Measurements from ENCODE around the gene CCDC93. TPM values are rescaled to one million over a fixed set of nuclear protein-coding genes. Genes with fewer than 3 reads are reported as not detected.
A peak's percentile ranks its signal among the peaks of the same experiment; 100 is the strongest.

CCDC93 gene
- total RNA-seq, 6 donors from 2014 or later, result 19.6 to 141 (median 38.8) TPM

GRCh38 chr2:118046634-118047210 lies 32.9 kb upstream of the CCDC93 start:
- H3K9me3 ChIP-seq, result no peaks in the 10 kb centered on the region
- peak in 5 of 6 experiments; percentile 44 to 64 (median 59) for TF ChIP-seq CTCF (IDR thresholded peaks at IDR 0.05)
- TF ChIP-seq POLR2AphosphoS5 (IDR thresholded peaks at IDR 0.05), result no peak
- no peak for TF ChIP-seq POLR2A (IDR thresholded peaks at IDR 0.05)
- no peak for TF ChIP-seq EP300 (IDR thresholded peaks at IDR 0.05)
- peaks cover 0 to 5% (median 2%) of the 10 kb centered on the region in 4 donors for H3K4me1 ChIP-seq
- ATAC-seq (ENCODE audit: low FRiP score in 2 of 2) (peak in 1 of 2 donors; percentile 86), DNase-seq (no peak)
- H3K27me3 ChIP-seq, result no peaks in the 10 kb centered on the region
- H3K36me3 ChIP-seq, result no peaks in the 10 kb centered on the region
- H3K4me3 ChIP-seq, result no peak overlapping the region
- H3K27ac ChIP-seq, result no peak overlapping the region
- 7 to 9% methylated on average over 4 of the region's 4 CpGs for WGBS, 2 donors

GRCh38 chr2:118045286-118045685 lies 31.4 kb upstream of the CCDC93 start:
- ATAC-seq (ENCODE audit: low FRiP score in 2 of 2) (no peak), DNase-seq (no peak)
- 75 to 83% methylated on average over 1 of the region's 1 CpG for WGBS, 2 donors
- Histone ChIP-seq H3K9me3 (no peaks in the 10 kb centered on the region), H3K36me3 (no peaks in the 10 kb centered on the region), H3K4me1 (peaks cover 0 to 5% (median 2%) of the 10 kb centered on the region in 4 donors), H3K27ac (no peak overlapping the region), H3K4me3 (no peak overlapping the region), H3K27me3 (no peaks in the 10 kb centered on the region)
- TF ChIP-seq EP300 (IDR thresholded peaks at IDR 0.05), result no peak

DNA sequence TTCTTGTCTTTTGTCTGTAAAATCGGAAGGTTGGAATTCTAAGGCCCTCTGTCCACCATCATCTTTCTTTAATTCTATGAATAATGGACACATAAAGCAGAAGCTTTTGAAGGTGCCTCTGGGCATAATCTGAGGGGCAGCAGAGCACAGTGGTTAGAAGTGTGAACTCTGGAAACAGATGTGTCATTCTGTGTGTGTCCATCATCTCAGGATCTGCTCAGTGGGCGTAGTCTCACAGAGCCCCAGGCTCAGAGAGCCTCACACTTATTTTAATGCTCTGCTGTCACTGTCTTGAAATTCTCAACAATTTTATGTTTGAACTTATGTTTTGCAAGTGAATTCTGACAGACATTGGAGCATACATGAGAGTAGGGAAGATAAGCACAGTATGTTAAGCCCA lies 31.0 kb upstream of the CCDC93 start:
- no peaks in the 10 kb centered on the region for H3K36me3 ChIP-seq
- peaks cover 0 to 5% (median 2%) of the 10 kb centered on the region in 4 donors for H3K4me1 ChIP-seq
- no peak overlapping the region for H3K27ac ChIP-seq
- no peaks in the 10 kb centered on the region for H3K27me3 ChIP-seq
- WGBS, 2 donors, result 83 to 90% methylated on average over 2 of the region's 2 CpGs
- no peak for ATAC-seq (ENCODE audit: low FRiP score in 2 of 2)
- TF ChIP-seq POLR2A (IDR thresholded peaks at IDR 0.05), result no peak
- TF ChIP-seq CTCF (IDR thresholded peaks at IDR 0.05), result no peak
- no peak for TF ChIP-seq POLR2AphosphoS5 (IDR thresholded peaks at IDR 0.05)
- TF ChIP-seq EP300 (IDR thresholded peaks at IDR 0.05), result no peak
- H3K9me3 ChIP-seq, result no peaks in the 10 kb centered on the region
- no peak overlapping the region for H3K4me3 ChIP-seq
- no peak for DNase-seq

- DNase-seq (no peak), ATAC-seq (ENCODE audit: low FRiP score in 2 of 2) (no peak)
- Histone ChIP-seq H3K9me3 (no peaks in the 10 kb centered on the region), H3K27me3 (no peaks in the 10 kb centered on the region), H3K4me1 (peaks cover 0 to 5% (median 2%) of the 10 kb centered on the region in 4 donors), H3K36me3 (no peaks in the 10 kb centered on the region), H3K4me3 (no peak overlapping the region), H3K27ac (no peak overlapping the region)
- WGBS, 2 donors, result 82 to 87% methylated on average over 6 of the region's 6 CpGs
- no peak for TF ChIP-seq POLR2A (IDR thresholded peaks at IDR 0.05)
- no peak for TF ChIP-seq EP300 (IDR thresholded peaks at IDR 0.05)
- TF ChIP-seq POLR2AphosphoS5 (IDR thresholded peaks at IDR 0.05), result no peak
- TF ChIP-seq CTCF (IDR thresholded peaks at IDR 0.05), result no peak
Observed at GRCh38 chr2:118044103-118044716, 30.3 kb upstream of the CCDC93 start.

- Histone ChIP-seq H3K27me3 (no peaks in the 10 kb centered on the region), H3K4me3 (no peak overlapping the region), H3K27ac (no peak overlapping the region), H3K36me3 (no peaks in the 10 kb centered on the region), H3K4me1 (no peaks in the 10 kb centered on the region), H3K9me3 (peaks cover 0 to 5% (median 1%) of the 10 kb centered on the region in 4 donors)
- WGBS, 2 donors, result 64 to 65% methylated on average over 7 of the region's 7 CpGs
- DNase-seq (no peak), ATAC-seq (ENCODE audit: low FRiP score in 2 of 2) (peak in 1 of 2 donors; percentile 36)
- no peak for TF ChIP-seq POLR2A (IDR thresholded peaks at IDR 0.05)
- TF ChIP-seq POLR2AphosphoS5 (IDR thresholded peaks at IDR 0.05), result no peak
- no peak for TF ChIP-seq EP300 (IDR thresholded peaks at IDR 0.05)
- TF ChIP-seq CTCF (IDR thresholded peaks at IDR 0.05), result no peak
Observed at GRCh38 chr2:118040891-118041290, 27.0 kb upstream of the CCDC93 start.
